GM19240 (cell line): ENCODE data around the gene GGT7.
"Not testable (repeated sequence)": the region's sequence is repeated elsewhere in the genome, so short reads cannot be mapped to it uniquely, and the experiment has no call there.

Source experiments
- DNase-seq: peaks from one replicate; pipeline ENCODE4 v3.0.0; 2011; ENCODE audit warnings: low spot score; ENCODE audit not compliant: insufficient read length

GGT7 gene

DNA sequence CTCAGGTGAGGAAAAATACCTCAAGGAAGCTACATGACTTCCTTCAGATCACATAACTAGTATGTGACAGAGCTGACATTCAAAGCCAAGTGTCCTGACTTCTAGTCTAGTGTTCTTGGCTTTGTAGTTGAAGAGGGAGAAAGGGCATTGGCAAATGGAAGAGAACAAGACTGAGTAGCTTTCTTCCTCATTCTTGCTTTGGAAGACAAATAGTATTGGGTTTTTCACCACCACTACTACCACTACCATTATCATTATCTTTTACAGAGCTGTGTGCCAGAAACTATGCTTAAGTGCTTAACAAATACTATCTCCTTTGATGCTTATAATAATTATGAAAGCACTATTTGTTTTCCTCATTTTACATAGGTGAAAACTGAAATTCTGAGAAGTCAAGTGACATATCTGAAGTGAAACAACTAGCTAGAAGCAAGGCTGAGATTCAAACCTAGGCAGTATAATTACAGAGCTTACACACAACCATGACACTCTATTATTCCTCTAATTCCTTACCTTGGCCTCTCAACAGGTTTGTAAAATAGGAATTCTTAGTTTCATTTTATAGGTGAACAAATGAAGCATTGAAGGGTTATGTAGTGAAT lies 10.5 kb upstream of the GGT7 start:
- no peak for DNase-seq

DNA sequence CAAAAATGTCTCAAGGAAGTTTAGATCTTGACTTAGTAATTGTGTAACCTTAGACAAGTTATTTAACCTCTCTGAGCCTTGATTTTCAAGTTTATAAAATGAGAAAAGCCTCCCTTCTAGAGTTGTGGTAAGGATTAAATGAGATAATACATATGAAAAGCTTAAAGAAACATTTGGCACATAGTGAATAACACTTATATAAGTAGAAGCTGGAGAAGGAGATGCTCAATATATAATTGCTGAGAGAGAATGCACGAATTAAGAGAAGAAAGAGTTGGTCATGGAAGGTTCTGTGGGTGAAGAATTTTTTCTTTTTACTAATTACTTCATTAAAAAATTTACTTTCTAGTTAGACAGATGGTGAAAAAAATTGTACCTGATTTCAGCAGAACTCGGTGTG lies 9.0 kb upstream of the GGT7 start:
- no peak for DNase-seq

DNA sequence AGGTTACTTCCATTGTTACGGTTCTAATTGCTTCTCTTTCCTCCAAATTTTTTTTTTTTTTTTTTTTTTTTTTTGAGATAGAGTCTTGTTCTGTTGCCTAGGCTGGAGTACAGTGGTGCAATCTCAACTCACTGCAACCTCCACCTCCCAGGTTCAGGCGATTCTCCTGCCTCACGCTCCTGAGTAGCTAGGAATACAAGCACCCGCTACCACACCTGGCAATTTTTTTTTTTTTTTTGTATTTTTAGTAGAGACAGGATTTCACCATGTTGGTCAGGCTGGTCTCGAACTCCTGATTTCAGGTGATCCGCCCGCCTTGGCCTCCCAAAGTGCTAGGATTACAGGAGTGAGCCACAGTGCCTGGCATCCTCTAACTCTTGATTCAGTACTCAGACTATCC lies 8.3 kb upstream of the GGT7 start:
- not testable (repeated sequence) for DNase-seq

DNA sequence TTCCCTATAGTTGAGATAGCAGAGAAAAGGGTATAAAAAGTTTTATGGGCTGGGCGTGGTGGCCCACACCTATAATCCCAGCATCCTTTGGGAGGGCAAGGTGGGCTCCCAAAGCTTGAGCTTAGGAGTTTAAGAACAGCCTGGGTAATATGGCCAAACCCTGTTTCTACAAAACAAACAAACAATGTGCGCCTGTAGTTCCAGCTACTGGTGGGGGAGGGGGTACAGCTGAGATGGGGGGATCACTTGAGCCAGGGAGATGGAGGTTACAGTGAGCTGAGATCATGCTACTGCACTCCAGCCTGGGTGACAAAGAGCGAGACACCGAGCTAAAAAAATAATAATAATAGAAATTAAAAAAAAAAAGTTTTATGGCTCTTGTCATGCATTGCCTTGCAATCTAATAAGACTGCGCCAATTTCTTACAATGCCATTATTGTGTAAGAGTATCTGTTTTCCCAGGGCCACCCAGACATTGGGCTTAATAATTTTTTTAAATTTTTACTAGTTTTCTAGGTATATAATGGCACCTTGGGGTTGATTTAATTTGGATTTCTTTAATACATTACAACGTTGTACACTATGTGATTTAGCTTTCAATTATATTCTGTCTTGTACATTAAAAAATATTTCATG lies 7.7 kb upstream of the GGT7 start:
- no peak for DNase-seq

DNA sequence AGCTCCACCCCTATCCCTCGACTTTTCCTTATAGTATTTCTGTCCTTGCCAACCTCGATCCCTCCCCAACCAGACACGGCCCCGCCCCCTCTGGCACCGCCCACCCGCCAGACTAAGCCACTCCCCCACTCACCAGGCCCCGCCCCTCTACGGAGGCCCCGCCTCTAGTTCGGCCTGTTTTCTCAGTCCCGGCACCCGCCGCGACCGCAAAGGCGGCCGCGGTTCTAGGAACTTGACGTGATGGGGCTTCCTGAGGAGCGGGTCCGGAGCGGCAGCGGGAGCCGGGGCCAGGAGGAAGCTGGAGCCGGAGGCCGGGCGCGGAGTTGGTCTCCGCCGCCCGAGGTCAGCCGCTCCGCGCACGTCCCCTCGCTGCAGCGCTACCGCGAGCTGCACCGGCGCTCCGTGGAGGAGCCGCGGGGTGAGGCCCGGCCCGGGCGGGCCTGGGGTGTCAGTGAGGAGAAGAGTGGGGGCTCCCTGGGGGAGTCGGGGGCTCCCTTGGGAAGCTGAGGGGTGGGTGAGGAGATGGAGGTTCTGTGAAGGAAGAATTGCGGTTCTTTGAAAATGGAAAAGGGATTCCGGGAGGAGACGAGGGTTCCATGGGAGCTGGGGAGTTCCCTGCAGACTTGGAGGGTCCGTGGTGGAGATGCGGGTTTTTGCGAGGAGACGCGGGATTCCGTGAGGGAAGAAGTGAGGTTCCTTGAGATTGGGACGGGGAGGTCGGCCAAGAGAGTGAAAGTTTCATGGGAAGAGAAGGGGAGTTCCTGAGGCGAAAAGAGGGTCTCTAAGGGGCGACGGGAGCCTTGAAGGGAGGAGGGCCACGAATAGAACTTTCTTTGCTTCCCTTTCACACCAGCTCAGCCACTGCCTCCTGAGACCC lies 4.0 kb upstream of the GGT7 start, which contains the start of gene ACSS2:
ACSS2 (plus strand) TSS at position 207 of the 877 bp plus-strand sequence; CDS start at position 241, 34 bp downstream.
- no peak for DNase-seq

DNA sequence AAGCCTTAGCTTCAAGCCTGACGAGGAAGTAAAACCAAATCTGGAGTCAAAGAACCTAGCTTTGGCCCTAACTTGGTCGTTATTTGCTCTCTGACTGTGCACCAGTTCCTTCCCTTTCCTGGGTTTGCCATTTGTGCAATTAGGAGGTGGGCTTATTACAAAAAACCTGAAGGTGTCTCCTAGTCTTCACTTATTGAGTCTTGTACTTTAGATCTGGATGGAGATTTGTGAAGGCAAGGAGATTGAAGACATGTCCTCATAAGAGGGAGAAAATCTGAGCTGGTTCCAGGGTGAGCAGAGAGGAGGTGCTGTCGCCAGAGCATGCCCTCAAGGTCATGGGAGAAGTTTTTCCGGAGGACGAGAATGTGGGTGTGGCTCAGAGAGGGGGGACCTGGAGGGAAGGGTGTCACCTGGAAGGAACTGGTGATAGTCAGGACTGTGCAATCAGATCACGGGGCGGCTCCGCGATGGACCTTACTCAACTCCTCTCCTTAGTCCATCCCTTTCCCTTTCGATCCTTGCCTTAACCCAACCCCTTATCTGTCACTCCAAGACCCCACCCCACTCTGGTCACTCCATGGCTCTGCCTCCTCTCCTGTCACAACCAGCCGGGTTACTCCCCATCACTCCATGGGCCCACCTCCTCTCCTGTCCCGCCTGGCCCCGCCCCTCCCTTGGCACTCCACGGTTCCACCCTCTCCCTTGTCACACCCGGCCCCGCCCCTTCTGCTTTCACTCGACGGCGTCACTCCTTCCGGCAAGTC lies 3.2 kb upstream of the GGT7 start:
- peak; percentile 63 for DNase-seq

DNA sequence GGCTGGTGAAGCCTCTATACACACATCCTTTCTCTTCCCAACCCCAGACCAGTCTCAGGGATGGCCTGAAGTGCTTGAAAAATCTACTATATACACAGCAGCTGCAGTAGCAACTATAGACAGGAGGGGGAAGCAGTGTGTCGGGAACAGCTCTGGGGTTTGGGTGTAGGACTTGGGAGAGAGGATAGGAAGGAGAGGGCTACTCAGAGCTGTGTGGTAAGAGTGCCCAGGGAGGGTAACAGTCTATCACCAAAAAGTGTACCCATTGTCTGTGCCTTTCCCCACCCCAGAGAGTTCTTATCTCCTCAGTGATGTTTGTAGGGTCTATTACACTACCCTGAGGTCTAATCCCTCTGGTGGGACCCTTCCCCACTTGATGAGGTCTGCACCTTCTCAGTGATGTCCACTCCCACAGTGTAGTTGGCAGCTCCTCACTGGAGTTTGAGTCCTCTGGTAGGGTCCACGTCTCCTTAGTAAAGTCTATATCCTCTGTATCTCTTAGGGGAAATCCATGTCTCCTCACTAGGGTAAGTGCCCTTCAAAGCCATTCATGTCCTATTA lies 1.5 kb upstream of the GGT7 start:
- DNase-seq = no peak

DNA sequence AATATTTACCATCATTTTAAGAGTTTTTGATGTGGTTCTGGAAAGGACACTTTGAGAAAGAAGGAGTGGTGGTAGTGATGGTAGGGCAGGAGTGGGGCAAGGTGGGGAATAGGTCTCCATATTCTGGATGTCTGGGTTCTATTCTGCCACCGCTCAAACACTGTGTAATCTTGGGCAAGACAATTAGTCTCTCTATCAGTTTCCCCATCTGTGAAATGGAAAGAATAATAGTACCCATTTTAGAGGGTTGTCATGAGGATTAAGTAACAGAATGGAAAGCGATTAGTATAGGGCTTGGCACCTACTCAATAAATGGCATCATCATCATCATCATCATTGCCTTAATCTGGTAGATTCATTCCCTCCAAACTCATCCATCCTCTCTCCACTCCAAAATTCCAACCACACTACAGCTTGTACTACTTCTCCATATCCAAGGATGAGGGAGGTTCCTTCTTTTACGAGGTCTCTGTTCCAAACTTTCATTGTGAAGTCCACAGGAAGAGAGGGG lies 982 bp upstream of the GGT7 start:
- DNase-seq = no peak

DNA sequence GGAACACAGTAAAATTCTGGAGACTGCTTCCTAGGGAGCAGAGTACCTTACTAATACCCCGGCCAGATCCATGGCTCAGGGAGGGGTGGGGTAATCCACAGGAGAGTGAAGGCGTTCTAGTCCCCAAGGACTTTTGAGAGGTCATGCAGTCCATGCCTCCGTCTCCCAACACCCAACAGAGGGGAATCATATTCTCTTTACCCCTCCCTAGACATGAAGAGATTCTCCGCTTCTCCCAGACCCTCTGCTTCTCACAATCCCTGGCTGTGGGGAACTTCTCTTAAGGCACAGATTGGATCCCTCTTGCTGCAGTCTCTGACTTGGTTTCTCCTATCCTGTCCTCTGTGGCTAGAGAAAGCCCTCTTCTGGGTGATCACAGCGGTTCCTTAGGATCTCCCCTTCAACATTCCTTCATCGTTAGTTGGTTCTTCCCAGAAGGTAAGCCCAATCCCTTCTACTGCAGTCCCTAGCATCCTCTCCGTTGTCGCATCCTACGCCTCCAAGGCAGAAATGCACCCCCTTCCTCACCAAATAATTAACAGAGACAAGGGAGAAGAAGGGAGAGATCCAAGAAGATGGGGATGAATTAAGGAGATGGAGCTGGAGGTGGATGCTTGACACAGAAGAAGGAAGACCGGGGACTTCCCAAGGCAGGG lies 562 bp downstream of the GGT7 start:
- DNase-seq = no peak

DNA sequence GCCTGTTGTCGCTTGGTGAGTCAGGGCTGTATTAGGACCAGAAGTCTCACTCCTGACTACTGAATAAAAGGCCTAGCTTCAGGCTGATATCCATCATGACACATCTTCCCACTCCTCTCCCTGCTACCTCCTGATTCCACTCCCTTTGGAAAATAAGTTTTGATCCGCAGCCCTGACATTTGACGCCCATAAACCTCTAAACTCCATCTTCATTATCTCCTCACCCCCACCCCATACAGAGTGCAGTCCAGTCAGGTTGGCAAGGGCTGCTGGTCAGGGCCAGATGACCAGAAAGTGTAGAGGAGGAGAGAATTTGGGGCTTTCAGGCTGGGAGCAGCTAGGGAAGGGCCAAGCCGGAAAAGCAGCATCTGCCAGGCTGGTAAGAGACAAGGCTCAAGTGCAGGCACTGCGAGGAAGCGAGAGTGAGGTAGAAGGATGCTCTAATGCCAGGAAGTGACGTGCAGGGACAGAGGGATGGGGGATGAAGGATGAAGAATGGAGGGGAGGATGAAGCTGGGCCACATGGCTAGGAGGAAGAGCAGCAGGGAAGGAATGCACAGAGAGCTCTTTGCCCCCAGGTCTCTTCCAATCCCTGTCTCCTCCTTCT lies 1.2 kb downstream of the GGT7 start:
- no peak for DNase-seq

DNA sequence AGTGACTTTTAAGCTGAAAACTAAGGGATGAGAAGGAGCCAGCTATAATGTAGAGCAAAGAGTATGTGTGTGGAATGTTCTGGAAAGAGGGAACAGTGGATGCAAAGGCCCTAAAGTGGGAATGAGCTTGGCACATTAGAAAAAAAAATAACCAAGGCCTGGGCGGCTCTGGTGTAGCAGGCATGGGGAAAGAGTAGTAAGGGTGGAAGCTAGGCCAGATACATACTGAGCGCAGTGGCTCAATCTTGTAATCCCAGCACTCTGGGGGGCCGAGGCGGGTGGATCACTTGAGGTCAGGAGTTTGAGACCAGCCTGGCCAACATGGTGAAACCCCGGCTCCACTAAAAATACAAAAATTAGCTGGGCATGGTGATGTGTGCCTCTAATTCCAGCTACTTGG lies 8.4 kb downstream of the GGT7 start:
- no peak for DNase-seq

DNA sequence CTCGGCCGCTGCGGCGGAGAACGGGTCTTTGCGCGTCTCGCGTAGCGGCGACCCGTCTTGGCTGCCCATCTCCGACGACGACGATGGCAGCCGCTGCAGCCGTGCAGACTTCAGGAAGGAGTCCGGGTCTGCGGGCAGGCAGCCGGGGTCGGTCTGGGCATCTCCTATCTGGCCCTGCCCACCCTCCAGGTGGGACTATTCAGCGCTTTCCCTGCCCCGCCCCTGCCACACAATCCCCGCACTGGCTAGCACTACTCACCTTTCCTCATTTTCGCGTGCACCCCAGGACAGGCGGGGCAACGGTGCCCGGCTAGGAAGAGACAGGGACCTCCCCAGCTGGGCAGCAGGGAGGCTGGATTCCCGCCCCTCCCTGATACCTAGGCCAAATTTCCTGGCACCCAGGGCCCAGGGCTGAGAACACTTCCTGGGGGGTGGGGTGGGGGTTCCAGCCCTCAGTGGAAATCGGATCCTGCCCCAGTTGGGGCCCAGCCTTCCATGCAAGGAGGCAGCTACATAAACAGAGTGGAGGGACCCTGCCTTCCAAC lies 9.2 kb downstream of the GGT7 start:
- DNase-seq = no peak

DNA sequence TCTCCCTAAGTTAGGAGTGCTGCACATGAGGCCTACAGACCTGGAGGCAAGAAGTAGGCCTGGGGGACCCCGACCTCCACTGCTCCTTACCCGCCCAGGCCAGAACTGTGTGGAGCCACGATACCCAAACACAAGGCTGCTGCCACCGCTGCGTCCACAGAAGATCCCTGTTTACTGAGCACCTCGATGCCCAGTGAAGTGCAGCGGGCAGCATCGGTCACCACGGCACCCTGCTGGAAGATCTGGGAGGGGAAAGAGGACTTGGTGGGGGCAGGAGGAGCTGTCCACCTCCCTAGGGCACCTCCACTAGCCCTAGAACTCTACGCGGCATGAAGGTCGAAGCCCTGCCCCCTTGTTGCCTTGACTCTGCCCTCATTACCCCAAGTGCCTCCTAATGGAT lies 9.9 kb downstream of the GGT7 start:
- no peak for DNase-seq

DNA sequence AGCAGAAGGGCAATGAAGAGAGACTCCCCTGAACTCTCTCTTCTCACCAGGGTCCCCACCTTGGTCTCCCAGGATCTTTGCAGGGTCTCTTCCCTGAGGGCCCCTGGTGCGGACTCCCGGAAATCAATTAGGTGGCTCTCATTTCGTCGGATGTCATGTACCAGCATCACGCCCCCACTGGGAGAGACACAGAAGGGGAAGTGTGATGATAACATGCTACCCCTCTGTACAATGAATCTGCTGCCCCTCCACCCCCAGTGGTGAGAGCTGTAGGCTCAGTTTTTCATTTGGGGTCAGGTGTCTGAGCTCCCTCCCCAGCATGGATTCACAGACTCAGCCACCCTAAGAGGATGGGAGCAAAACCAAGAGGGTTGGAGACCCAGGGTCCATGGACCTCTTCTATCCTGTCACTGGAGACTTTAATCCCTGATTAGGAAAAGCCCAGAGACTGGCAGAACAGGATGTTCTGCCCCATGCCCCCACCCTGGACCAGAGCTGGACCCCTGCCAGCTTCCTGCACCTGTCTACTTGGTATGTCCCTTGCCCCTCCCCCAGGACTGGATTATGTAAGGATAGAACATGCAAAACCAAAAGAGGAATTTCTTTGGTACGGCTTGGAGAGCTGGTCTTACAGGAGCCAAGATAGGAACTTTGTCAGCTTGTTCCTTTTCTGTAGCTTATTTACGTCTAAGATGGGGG lies 11.1 kb downstream of the GGT7 start:
- DNase-seq = no peak

DNA sequence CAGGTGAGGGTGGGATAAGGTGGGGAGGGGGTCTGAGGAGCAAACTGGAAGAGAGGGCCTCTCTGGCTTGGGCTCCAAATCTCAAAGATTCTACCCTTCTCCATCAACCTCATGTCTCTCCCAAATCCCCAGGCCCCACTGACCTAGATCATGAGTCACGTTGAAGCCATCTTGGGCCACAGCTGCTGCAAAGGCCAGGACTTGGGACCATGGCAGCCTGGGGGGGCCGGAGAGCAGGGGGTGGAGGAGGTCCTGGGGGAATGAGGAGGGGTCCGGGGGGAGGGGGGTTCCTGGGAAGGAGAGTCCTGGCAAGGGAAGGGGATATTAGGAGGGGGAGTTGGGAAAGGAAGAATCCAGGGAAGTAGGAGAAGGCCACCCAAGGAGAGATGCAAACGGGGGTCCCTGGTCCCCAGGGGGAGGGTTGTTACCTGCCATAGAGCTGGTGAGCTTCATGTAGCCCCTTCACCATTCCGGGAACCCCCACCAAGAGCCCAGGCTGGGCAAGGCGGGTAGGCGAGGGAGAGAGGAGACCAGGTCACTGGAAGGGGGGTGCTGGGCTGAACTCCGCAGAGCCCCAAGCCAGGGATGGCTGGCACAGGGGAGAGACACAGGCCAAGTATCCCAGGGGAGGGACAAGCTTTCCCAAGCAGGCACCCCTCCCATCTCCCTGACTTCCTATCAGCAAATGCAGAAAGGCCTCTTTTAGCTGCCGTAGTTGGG lies 12.7 kb downstream of the GGT7 start:
- no peak for DNase-seq

DNA sequence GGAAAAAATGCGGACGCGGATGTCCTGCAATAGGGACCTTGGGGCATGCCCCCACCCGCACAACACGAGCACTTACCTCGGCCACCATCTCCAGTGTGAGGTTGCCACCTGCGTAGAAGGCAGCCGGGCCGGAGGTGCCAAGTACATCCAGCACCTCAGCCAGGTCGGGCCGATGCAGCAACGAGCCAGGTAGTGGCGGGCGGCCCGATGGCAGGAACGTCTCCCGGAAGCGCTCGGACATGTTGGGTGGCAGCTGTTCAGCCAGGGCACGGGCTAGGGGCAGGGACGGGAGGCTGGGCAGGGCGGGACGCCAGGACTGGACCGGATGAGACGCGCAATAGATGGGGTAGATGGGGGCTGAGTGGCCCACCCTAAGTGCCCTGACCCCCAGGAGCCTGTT lies 13.3 kb downstream of the GGT7 start:
- DNase-seq = no peak

DNA sequence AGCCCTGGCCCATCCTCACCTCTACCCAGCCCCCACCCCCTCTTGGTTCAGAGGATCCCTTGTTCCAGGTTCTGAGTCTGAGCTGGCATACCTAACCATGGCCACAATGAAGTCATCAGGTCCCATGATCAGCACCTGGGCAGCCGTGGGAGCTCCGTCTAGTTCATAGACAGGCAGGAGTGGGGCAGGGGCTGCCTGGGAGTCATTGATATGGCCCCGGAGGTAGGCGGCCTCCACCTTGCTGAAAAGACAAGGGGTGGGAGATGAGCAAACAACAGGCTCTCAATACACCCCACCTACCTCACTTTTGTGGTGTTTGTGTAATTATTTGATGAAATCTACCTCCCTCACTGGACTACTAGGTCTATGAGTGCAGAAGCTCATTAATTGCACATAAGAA lies 20.4 kb downstream of the GGT7 start:
- DNase-seq = no peak

DNA sequence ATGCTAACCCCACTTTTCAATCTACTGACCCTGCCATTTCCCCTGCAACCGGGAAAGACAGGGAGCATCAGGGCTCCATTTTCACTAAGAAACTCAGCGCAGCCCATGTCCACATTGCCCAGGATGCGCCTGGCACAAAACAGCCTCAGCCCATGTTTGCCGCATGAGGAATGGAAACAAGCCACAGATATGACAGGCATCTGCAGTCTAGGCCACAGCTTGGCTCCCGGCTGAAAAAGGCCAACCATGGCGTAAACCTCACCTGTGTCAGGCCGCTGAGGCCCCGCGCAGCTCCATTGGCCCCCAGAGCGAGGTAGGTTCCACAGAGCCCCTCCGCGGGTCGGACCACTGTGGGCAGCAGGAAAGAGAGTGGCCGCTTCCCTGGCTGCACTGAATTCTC lies 21.7 kb downstream of the GGT7 start:
- DNase-seq = no peak

DNA sequence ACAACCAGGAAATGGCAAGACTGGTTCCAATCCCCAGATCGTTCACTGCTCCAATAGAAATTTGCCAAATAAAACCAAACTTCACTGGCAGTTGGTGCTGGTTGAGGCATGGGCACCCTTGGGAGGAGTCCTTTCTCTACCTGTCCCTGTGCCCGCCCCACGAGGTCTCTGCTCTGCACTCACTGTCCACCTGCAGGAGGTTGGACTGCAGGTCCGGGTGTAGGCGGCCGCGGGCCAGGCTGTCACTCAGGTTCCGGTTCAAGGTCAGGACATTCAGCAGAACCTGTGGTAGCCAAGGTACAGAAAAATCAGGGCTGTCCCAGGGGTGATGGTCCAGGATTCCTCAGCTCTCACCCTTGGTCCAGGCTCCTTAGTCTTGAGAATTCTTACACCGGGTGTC lies 22.9 kb downstream of the GGT7 start:
- no peak for DNase-seq
